GM06990 (cell line): ENCODE results near the gene THOC2.
A peak's percentile ranks its signal among the peaks of the same experiment; 100 is the strongest.
"Not testable (repeated sequence)": the region's sequence is repeated elsewhere in the genome, so short reads cannot be mapped to it uniquely, and the experiment has no call there.

Experiments
- DNase-seq: peaks from one replicate; pipeline ENCODE4 v3.0.0-alpha.2; 2011; ENCODE audit not compliant: insufficient read length; ENCODE audit errors: extremely low read depth
- H3K27me3 ChIP-seq: replicated peaks from 2 replicates; pipeline ENCODE4 v1.6.0; 2011; ENCODE audit warnings: low read length; ENCODE audit not compliant: control insufficient read depth, insufficient read depth
- H3K36me3 ChIP-seq: 2 replicates; pipeline ENCODE4 v1.5.1; 2011; ENCODE audit warnings: low read length; ENCODE audit not compliant: control insufficient read depth, insufficient read depth
- H3K4me3 ChIP-seq: replicated peaks from 2 replicates; pipeline ENCODE4 v1.5.1; 2011; ENCODE audit warnings: low read depth, mild to moderate bottlenecking, control low read depth, low read length
- CTCF ChIP-seq: IDR thresholded peaks from 2 replicates; pipeline ENCODE4 v1.5.1; 2011; ENCODE audit warnings: low read length, control low read depth, mild to moderate bottlenecking, inconsistent platforms; ENCODE audit not compliant: insufficient read depth, poor library complexity, severe bottlenecking

The THOC2 gene

GRCh38 chrX:123764967-123765871 lies 32.4 kb upstream of the THOC2 start:
- no peak for TF ChIP-seq CTCF
- DNase-seq = peak; percentile 68
- no peaks in the 10 kb centered on the region for H3K36me3 ChIP-seq
- H3K27me3 ChIP-seq = no peaks in the 10 kb centered on the region
- H3K4me3 ChIP-seq = peak overlapping the region; percentile 52

- H3K36me3 ChIP-seq, DNase-seq, H3K4me3 ChIP-seq, H3K27me3 ChIP-seq: not testable (repeated sequence)
Measured at GRCh38 chrX:123759849-123760248, 27.0 kb upstream of the THOC2 start.

- H3K27me3 ChIP-seq, DNase-seq, H3K36me3 ChIP-seq, H3K4me3 ChIP-seq: not testable (repeated sequence)
Measured at GRCh38 chrX:123757794-123758193, 24.9 kb upstream of the THOC2 start.

GRCh38 chrX:123756320-123756719 lies 23.5 kb upstream of the THOC2 start:
- Histone ChIP-seq H3K4me3 (no peak overlapping the region), H3K27me3 (no peaks in the 10 kb centered on the region), H3K36me3 (no peaks in the 10 kb centered on the region)
- no peak for TF ChIP-seq CTCF
- DNase-seq = no peak

- no peak for TF ChIP-seq CTCF
- Histone ChIP-seq H3K36me3 (no peaks in the 10 kb centered on the region), H3K27me3 (no peaks in the 10 kb centered on the region), H3K4me3 (no peak overlapping the region)
- DNase-seq = no peak
Measured at GRCh38 chrX:123755107-123755506, 22.3 kb upstream of the THOC2 start.

GRCh38 chrX:123753656-123754350 lies 21.0 kb upstream of the THOC2 start:
- Histone ChIP-seq H3K36me3 (no peaks in the 10 kb centered on the region), H3K4me3 (no peak overlapping the region), H3K27me3 (no peaks in the 10 kb centered on the region)
- TF ChIP-seq CTCF = no peak
- no peak for DNase-seq
